D721Med (cell line): Measurements from ENCODE around the gene CSTF2.

ENCODE experiments used
- DNase-seq: peaks from one replicate; pipeline ENCODE4 v3.0.0; 2011; ENCODE audit warnings: low spot score; ENCODE audit not compliant: insufficient read length
- FAIRE-seq: peaks from 2 replicates; lab custom pipeline; 2011; peaks lifted over from hg19 to GRCh38; lab: Jason Lieb, UNC
- TF ChIP-seq, protein P1 (sequence below): IDR thresholded peaks from 2 replicates; pipeline ENCODE4 v1.5.1; 2012; ENCODE audit warnings: mild to moderate bottlenecking, control low read depth; ENCODE audit not compliant: insufficient read depth; ENCODE audit errors: missing control alignments

CSTF2 gene

DNA sequence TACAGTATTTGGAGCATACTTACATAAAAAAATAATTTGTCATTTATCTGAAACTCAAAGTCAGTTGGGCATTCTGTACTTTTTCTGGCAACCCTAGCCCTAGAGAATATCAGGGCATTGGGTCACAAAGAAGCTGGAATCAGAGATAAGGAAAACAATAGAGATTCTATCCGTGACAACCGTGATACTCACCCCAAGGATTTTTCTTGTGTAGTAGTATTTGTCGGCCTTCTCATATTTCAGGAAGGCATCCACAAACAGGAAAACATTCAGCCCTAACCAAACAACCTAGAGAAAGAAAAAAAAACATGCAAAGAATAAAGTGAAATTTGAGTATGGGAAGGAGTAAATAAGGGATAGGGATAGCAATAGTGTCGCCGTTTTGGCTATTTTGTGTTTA is 50.3 kb downstream of the CSTF2 start:
- no peak for FAIRE-seq

DNA sequence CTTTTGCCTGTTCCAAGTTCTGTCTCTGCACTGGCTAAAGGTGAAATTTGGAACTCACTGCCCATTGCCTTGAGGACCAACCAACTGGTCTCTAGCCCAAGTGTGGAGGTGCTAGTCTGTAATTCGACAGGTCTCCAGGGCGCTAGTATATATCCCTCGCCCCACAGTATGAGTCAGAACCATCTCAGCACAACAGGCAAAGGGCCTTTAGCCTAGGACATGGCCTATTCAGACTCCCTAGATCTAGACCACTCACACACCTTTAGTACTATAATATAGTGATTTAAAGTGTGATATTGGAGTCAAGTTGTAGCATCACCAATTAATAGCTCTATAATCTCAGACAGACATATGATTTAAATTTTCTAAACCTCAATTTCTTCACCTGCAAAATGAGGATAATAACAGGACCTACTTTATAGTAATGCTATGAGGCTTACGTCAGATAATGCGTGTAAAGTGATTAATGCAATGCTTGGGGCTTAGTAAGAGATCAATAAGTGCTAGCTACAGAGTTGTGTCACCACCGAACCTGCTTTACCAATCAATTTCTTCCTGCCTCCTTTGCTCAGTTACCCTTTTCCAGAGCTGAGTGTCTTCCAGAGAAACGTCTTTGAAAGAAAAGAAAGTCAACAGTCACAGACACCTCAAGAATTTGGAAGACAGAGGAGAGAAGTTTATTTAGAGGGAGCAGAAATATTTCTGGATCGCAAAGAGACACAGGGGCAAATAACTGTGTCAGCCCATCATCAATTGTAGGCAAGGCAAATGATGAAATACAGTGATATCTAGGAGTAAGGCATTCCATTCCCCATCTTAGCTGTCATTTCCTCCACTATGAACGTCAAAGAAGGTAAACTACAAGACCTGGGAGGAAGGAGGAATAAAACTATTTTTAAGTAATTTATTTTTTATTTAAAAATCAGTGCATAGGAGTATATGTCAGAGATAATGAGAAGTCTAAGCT is 51.7 kb downstream of the CSTF2 start:
- no peak for FAIRE-seq
- no peak for DNase-seq
- TF ChIP-seq, protein P1, sequence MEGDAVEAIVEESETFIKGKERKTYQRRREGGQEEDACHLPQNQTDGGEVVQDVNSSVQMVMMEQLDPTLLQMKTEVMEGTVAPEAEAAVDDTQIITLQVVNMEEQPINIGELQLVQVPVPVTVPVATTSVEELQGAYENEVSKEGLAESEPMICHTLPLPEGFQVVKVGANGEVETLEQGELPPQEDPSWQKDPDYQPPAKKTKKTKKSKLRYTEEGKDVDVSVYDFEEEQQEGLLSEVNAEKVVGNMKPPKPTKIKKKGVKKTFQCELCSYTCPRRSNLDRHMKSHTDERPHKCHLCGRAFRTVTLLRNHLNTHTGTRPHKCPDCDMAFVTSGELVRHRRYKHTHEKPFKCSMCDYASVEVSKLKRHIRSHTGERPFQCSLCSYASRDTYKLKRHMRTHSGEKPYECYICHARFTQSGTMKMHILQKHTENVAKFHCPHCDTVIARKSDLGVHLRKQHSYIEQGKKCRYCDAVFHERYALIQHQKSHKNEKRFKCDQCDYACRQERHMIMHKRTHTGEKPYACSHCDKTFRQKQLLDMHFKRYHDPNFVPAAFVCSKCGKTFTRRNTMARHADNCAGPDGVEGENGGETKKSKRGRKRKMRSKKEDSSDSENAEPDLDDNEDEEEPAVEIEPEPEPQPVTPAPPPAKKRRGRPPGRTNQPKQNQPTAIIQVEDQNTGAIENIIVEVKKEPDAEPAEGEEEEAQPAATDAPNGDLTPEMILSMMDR = no peak

More for the DNA sequence above, 50.3 kb downstream of the CSTF2 start:
- TF ChIP-seq, protein P1 = no peak
- no peak for DNase-seq

GRCh38 chrX:100874325-100874724 is 54.1 kb downstream of the CSTF2 start, which contains the start of gene NOX1:
Gene NOX1, minus strand, starts transcription at chrX:100874359. Its CDS starts 220 bp downstream, at chrX:100874139.
- TF ChIP-seq, protein P1 = no peak
- no peak for DNase-seq
- FAIRE-seq = no peak

GRCh38 chrX:100880368-100880767 is 60.2 kb downstream of the CSTF2 start:
- TF ChIP-seq, protein P1 = no peak
- FAIRE-seq = no peak
- DNase-seq = no peak

DNA sequence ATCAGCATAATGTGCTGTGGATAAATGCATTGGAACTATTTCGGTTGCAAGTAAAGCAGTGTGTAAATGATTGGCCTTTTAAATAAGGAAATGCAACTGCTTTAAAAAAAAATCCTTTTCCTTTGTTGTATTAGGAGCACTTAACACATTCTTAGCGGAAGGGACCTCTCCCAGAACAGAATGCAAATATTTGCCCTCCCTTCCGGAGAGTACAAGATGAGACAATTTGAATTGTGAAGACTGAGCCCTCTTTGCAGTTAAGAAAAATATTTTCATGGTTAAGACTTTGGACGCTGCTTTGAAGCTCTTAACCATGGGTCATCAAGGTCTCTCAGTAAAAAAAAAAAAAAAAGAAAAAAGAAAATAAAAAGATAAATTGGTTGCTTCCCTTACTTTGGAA is 63.5 kb downstream of the CSTF2 start:
- FAIRE-seq = no peak
- TF ChIP-seq, protein P1 = no peak
- DNase-seq = no peak
